ENCODE measurements around the gene PLD6.

DNA sequence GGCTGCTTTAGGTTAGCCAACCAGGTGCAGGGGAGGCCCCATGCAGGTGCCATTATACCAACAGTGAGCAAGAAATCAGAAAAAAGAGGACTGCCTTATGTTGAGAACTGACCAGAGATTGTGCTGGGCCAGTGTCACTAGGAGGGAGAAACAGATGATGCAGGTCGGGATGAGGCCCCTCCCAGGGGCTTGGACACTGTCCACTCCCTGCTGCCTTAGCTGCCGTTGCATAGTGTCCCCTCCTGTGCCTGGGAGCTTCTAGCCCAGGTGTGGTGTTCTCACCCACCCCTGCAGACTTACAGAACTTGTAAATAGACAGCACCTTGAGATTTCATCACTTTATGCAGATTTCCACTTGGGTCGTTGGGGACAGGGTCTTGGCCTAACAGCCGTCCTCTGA lies 36.7 kb downstream of the PLD6 start:
- TF ChIP-seq, protein P1, sequence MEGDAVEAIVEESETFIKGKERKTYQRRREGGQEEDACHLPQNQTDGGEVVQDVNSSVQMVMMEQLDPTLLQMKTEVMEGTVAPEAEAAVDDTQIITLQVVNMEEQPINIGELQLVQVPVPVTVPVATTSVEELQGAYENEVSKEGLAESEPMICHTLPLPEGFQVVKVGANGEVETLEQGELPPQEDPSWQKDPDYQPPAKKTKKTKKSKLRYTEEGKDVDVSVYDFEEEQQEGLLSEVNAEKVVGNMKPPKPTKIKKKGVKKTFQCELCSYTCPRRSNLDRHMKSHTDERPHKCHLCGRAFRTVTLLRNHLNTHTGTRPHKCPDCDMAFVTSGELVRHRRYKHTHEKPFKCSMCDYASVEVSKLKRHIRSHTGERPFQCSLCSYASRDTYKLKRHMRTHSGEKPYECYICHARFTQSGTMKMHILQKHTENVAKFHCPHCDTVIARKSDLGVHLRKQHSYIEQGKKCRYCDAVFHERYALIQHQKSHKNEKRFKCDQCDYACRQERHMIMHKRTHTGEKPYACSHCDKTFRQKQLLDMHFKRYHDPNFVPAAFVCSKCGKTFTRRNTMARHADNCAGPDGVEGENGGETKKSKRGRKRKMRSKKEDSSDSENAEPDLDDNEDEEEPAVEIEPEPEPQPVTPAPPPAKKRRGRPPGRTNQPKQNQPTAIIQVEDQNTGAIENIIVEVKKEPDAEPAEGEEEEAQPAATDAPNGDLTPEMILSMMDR (IDR thresholded peaks at IDR 0.05): no peak
- no peak for TF ChIP-seq POLR2A (IDR thresholded peaks at IDR 0.05)
